Lower lobe of right lung (tissue), 2 donors: ENCODE results near the gene EFCAB11. TPM values are rescaled to one million over a fixed set of nuclear protein-coding genes. Genes with fewer than 3 reads are reported as not detected.

Experiments used
- ATAC-seq, 2 donors: fragments of 200-7000 bp; cut with Tn5 transposase; one replicate each; pipeline ENCODE4 v1.9.1; 2020 to 2022; ENCODE audit warnings: mild to moderate bottlenecking in 2 of 2, moderate library complexity in 2 of 2
- DNase-seq: peaks from one replicate; pipeline ENCODE4 v3.0.0-alpha.2; 2020
- H3K27ac ChIP-seq: fragments of 200-600 bp; one replicate; pipeline ENCODE4 v1.8.0; 2022
- H3K27me3 ChIP-seq: fragments of 200-600 bp; one replicate; pipeline ENCODE4 v1.8.0; 2022; ENCODE audit warnings: low read depth
- H3K36me3 ChIP-seq: fragments of 200-600 bp; one replicate; pipeline ENCODE4 v1.8.0; 2022; ENCODE audit warnings: mild to moderate bottlenecking
- H3K4me1 ChIP-seq: fragments of 200-600 bp; one replicate; pipeline ENCODE4 v1.8.0; 2022
- H3K4me3 ChIP-seq: fragments of 200-600 bp; one replicate; pipeline ENCODE4 v1.8.0; 2022; ENCODE audit warnings: mild to moderate bottlenecking
- H3K9me3 ChIP-seq: fragments of 200-600 bp; one replicate; pipeline ENCODE4 v1.8.0; 2022
- CTCF ChIP-seq: fragments of 200-600 bp; IDR thresholded peaks from one replicate; pipeline ENCODE4 v1.8.0; 2022; ENCODE audit warnings: antibody characterized with exemption, mild to moderate bottlenecking
- intact Hi-C: fragments of 100-400 bp; cut with DNase I; formaldehyde crosslinking; loops from one replicate; pipeline ENCODE4 v1.11.0; 2022
- total RNA-seq: library from RNA; stranded (reverse); fragmentation: NEBNext Ultra II Directional; extraction: Animal tissue kit (Norgen Biotek cat#: 25700); gene quantifications from one replicate; pipeline ENCODE4 v1.2.1, GENCODE V29; 2021
- donor health status: DM: no; HTN: yes; CAD: no; lungs with severe emphysema.

EFCAB11 gene
- total RNA-seq, 1 donor from 2014 or later = 5.8 TPM

- DNase-seq = no peak
- H3K36me3 ChIP-seq = no peaks in the 10 kb centered on the region
- no peak for ATAC-seq
- no peak for TF ChIP-seq CTCF
- no peaks in the 10 kb centered on the region for H3K9me3 ChIP-seq
- H3K27ac ChIP-seq = no peak overlapping the region
- no peaks in the 10 kb centered on the region for H3K27me3 ChIP-seq
- intact Hi-C loops = no loop called here
- H3K4me3 ChIP-seq = no peak overlapping the region
- H3K4me1 ChIP-seq = no peaks in the 10 kb centered on the region
Observed at GRCh38 chr14:89865153-89865552, 89.4 kb downstream of the EFCAB11 start.

- intact Hi-C loops = no loop called here
- no peak overlapping the region for H3K27ac ChIP-seq
Observed at GRCh38 chr14:89862856-89863255, 91.7 kb downstream of the EFCAB11 start.

GRCh38 chr14:89861630-89862029 lies 92.9 kb downstream of the EFCAB11 start:
- no peaks in the 10 kb centered on the region for H3K27me3 ChIP-seq
- TF ChIP-seq CTCF = no peak
- no peaks in the 10 kb centered on the region for H3K9me3 ChIP-seq
- no peak overlapping the region for H3K4me3 ChIP-seq
- no peak overlapping the region for H3K27ac ChIP-seq
- no peak for DNase-seq
- no peaks in the 10 kb centered on the region for H3K4me1 ChIP-seq
- no peak for ATAC-seq
- no peaks in the 10 kb centered on the region for H3K36me3 ChIP-seq
- intact Hi-C loops = no loop called here

More at GRCh38 chr14:89862856-89863255, 91.7 kb downstream of the EFCAB11 start:
- no peaks in the 10 kb centered on the region for H3K4me1 ChIP-seq
- no peaks in the 10 kb centered on the region for H3K36me3 ChIP-seq
- H3K9me3 ChIP-seq = no peaks in the 10 kb centered on the region
- no peak for TF ChIP-seq CTCF
- no peaks in the 10 kb centered on the region for H3K27me3 ChIP-seq
- ATAC-seq (no peak), DNase-seq (no peak)
- H3K4me3 ChIP-seq = no peak overlapping the region

GRCh38 chr14:89858089-89858488 lies 96.4 kb downstream of the EFCAB11 start:
- intact Hi-C loops = no loop called here
- no peak for DNase-seq
- H3K27me3 ChIP-seq = no peaks in the 10 kb centered on the region
- H3K9me3 ChIP-seq = no peaks in the 10 kb centered on the region
- H3K36me3 ChIP-seq = no peaks in the 10 kb centered on the region
- no peak overlapping the region for H3K4me3 ChIP-seq
- ATAC-seq = no peak
- no peak overlapping the region for H3K27ac ChIP-seq
- H3K4me1 ChIP-seq = no peaks in the 10 kb centered on the region
- no peak for TF ChIP-seq CTCF

- H3K27me3 ChIP-seq = no peaks in the 10 kb centered on the region
- TF ChIP-seq CTCF = no peak
- no peak overlapping the region for H3K4me3 ChIP-seq
- DNase-seq (no peak), ATAC-seq (no peak)
- no peak overlapping the region for H3K27ac ChIP-seq
- intact Hi-C loops = no loop called here
- H3K36me3 ChIP-seq = no peaks in the 10 kb centered on the region
- no peaks in the 10 kb centered on the region for H3K9me3 ChIP-seq
- H3K4me1 ChIP-seq = no peaks in the 10 kb centered on the region
Observed at GRCh38 chr14:89856871-89857345, 97.6 kb downstream of the EFCAB11 start.
